Keratinocyte (primary cell): Measurements from ENCODE around the gene PRKCZ. TPM values are rescaled to one million over a fixed set of nuclear protein-coding genes. Genes with fewer than 3 reads are reported as not detected.

ENCODE experiments used
- DNase-seq: peaks from one replicate; pipeline ENCODE4 v3.0.0-alpha.2; 2011; ENCODE audit warnings: low read depth, missing footprints, low spot score
- FAIRE-seq: peaks from 2 replicates; lab custom pipeline; 2011; peaks lifted over from hg19 to GRCh38; lab: Jason Lieb, UNC
- H2AFZ ChIP-seq: 2 replicates; pipeline ENCODE4 v1.6.0; 2012; ENCODE audit warnings: low read length, control low read depth, inconsistent platforms; ENCODE audit not compliant: control insufficient read depth
- H3K27ac ChIP-seq: 2 replicates; pipeline ENCODE4 v1.5.1; 2011; ENCODE audit warnings: low read length; ENCODE audit not compliant: control insufficient read depth, insufficient read depth
- H3K27me3 ChIP-seq: 3 replicates; pipeline ENCODE4 v1.6.0; 2011; ENCODE audit warnings: low read length; ENCODE audit not compliant: control insufficient read depth, insufficient read depth; ENCODE audit errors: extremely low read depth
- H3K36me3 ChIP-seq, 2 experiments: 2 replicates in 1 of 2; 3 replicates in 1 of 2; pipeline ENCODE4 v1.5.1; 2011; ENCODE audit warnings: low read length in 2 of 2, mild to moderate bottlenecking in 1 of 2; ENCODE audit not compliant: control insufficient read depth in 2 of 2, insufficient read depth in 2 of 2; ENCODE audit errors: extremely low read depth in 1 of 2
- H3K4me1 ChIP-seq: 3 replicates; pipeline ENCODE4 v1.5.1; 2011; ENCODE audit warnings: low read length; ENCODE audit not compliant: control insufficient read depth, insufficient read depth; ENCODE audit errors: extremely low read depth
- H3K4me2 ChIP-seq: 3 replicates; pipeline ENCODE4 v1.6.0; 2011; ENCODE audit warnings: low read depth, low read length; ENCODE audit not compliant: control insufficient read depth, insufficient read depth; ENCODE audit errors: extremely low read depth
- H3K4me3 ChIP-seq, 3 experiments: fragments of 200-600 bp in 1 of 3; sonication (generic) in 1 of 3; 2 replicates in 2 of 3; 3 replicates in 1 of 3; pipeline ENCODE4 v1.5.1; 2011 to 2016; ENCODE audit warnings: low read length in 3 of 3, mild to moderate bottlenecking in 3 of 3, control low read depth in 2 of 3, inconsistent platforms in 1 of 3, low read depth in 1 of 3, mixed read lengths in 1 of 3, mixed run types in 1 of 3, moderate library complexity in 1 of 3; ENCODE audit not compliant: control insufficient read depth in 2 of 3, insufficient read depth in 2 of 3; ENCODE audit errors: extremely low read depth in 1 of 3
- H3K79me2 ChIP-seq: 2 replicates; pipeline ENCODE4 v1.6.0; 2012; ENCODE audit warnings: low read length; ENCODE audit not compliant: control insufficient read depth, insufficient read depth
- H3K9ac ChIP-seq: 3 replicates; pipeline ENCODE4 v1.6.0; 2011; ENCODE audit warnings: low read length; ENCODE audit not compliant: control insufficient read depth, insufficient read depth; ENCODE audit errors: extremely low read depth
- H3K9me1 ChIP-seq: 3 replicates; pipeline ENCODE4 v1.6.0; 2011; ENCODE audit warnings: low read length; ENCODE audit not compliant: control insufficient read depth, insufficient read depth; ENCODE audit errors: extremely low read depth
- H3K9me3 ChIP-seq: 2 replicates; pipeline ENCODE4 v1.5.1; 2012; ENCODE audit warnings: low read depth, low read length; ENCODE audit not compliant: control insufficient read depth
- H4K20me1 ChIP-seq: 3 replicates; pipeline ENCODE4 v1.6.0; 2011; ENCODE audit warnings: low read length; ENCODE audit not compliant: control insufficient read depth, insufficient read depth; ENCODE audit errors: extremely low read depth
- CTCF ChIP-seq, 3 experiments: IDR thresholded peaks in 1 of 3; conservative IDR thresholded peaks in 1 of 3; optimal IDR thresholded peaks in 1 of 3; 2 replicates in 2 of 3; 3 replicates in 1 of 3; pipeline versions ENCODE3 to v1.5.1; 2011; ENCODE audit warnings: low read length in 3 of 3, mild to moderate bottlenecking in 3 of 3, moderate library complexity in 2 of 3, control low read depth in 1 of 3, inconsistent platforms in 1 of 3; ENCODE audit not compliant: insufficient read depth in 2 of 3; ENCODE audit errors: extremely low read depth in 1 of 3
- EZH2 ChIP-seq: IDR thresholded peaks from one replicate; pipeline ENCODE4 v1.6.1; 2012; ENCODE audit warnings: inconsistent platforms, mild to moderate bottlenecking, low read length, moderate library complexity
- dilution Hi-C: fragments of 300-500 bp; cut with MboI; formaldehyde crosslinking; loops from one replicate; pipeline ENCODE4 v1.7.0; 2020; ENCODE audit warnings: low sequenced_read_pairs; ENCODE audit not compliant: extremely low pct_ligation_motif_present
- polyA plus RNA-seq, 5 experiments: library from polyadenylated mRNA; depleted of rRNA in 3 of 5; stranded (reverse) in 3 of 5; stranded (forward) in 1 of 5; unstranded in 1 of 5; fragments of >200 nt; gene quantifications; 1 replicate in 1 of 5; 2 replicates in 3 of 5; 3 replicates in 1 of 5; pipeline versions ENCODE4 v1.2.1 to v1.2.3, GENCODE V29; 2011 to 2012; ENCODE audit warnings: missing spikeins in 2 of 5, low read depth in 1 of 5, low replicate concordance in 1 of 5

Gene PRKCZ
- polyA plus RNA-seq, 1 donor (not counting 4 experiments of a cell fraction or from before 2014, with no cell fraction given), result 36.3 TPM

GRCh38 chr1:2024887-2025286, 25.3 kb upstream of the PRKCZ start:
- H3K27ac ChIP-seq, result no peak overlapping the region
- TF ChIP-seq CTCF (optimal IDR thresholded peaks at IDR 0.05 in 1 of 3, IDR thresholded peaks at IDR 0.05 in 1 of 3, conservative IDR thresholded peaks at IDR 0.05 in 1 of 3; ENCODE audit: extremely low read depth in 1 of 3, insufficient read depth in 2 of 3, low read length in 3 of 3) (no peak), EZH2 (no peak)
- H3K4me3 ChIP-seq, result no peak overlapping the region
- H2AFZ ChIP-seq, result no peak overlapping the region
- no peaks in the 10 kb centered on the region for H3K9me3 ChIP-seq
- H3K9me1 ChIP-seq, result no peaks in the 10 kb centered on the region
- dilution Hi-C loops, result no loop called here
- no peaks in the 10 kb centered on the region for H3K79me2 ChIP-seq
- no peak overlapping the region for H3K9ac ChIP-seq
- no peaks in the 10 kb centered on the region for H3K36me3 ChIP-seq
- DNase-seq, result no peak
- no peaks in the 10 kb centered on the region for H3K4me1 ChIP-seq
- H3K4me2 ChIP-seq, result no peak overlapping the region
- no peaks in the 10 kb centered on the region for H4K20me1 ChIP-seq
- no peak for FAIRE-seq
- peaks cover 40% of the 10 kb centered on the region for H3K27me3 ChIP-seq

GRCh38 chr1:2025491-2025981, 24.7 kb upstream of the PRKCZ start:
- Histone ChIP-seq H3K4me3 (no peak overlapping the region), H3K27ac (no peak overlapping the region), H3K36me3 (no peaks in the 10 kb centered on the region), H3K9me1 (no peaks in the 10 kb centered on the region), H2AFZ (no peak overlapping the region), H3K4me1 (no peaks in the 10 kb centered on the region), H3K4me2 (no peak overlapping the region), H4K20me1 (no peaks in the 10 kb centered on the region), H3K9ac (no peak overlapping the region), H3K27me3 (peaks cover 33% of the 10 kb centered on the region), H3K9me3 (no peaks in the 10 kb centered on the region), H3K79me2 (no peaks in the 10 kb centered on the region)
- TF ChIP-seq EZH2 (no peak), CTCF (optimal IDR thresholded peaks at IDR 0.05 in 1 of 3, IDR thresholded peaks at IDR 0.05 in 1 of 3, conservative IDR thresholded peaks at IDR 0.05 in 1 of 3; ENCODE audit: extremely low read depth in 1 of 3, insufficient read depth in 2 of 3, low read length in 3 of 3) (no peak)
- no peak for FAIRE-seq
- no peak for DNase-seq
- dilution Hi-C loops, result no loop called here
